LNCaP clone FGC (cell line): Measurements from ENCODE around the gene TAGAP.
"Not testable (repeated sequence)": the region's sequence is repeated elsewhere in the genome, so short reads cannot be mapped to it uniquely, and the experiment has no call there.

Source experiments
- DNase-seq: peaks from one replicate; pipeline ENCODE4 v3.0.0-alpha.2; 2011; ENCODE audit warnings: low read depth
- H3K4me3 ChIP-seq: 2 replicates; pipeline ENCODE4 v1.5.1; 2011; ENCODE audit warnings: mild to moderate bottlenecking, low read depth, low read length, control low read depth
- TF ChIP-seq, protein P1 (sequence below): IDR thresholded peaks from 2 replicates; pipeline ENCODE4 v1.5.1; 2012; ENCODE audit warnings: mild to moderate bottlenecking; ENCODE audit not compliant: control insufficient read depth, insufficient read depth; ENCODE audit errors: extremely low read depth

Gene TAGAP

DNA sequence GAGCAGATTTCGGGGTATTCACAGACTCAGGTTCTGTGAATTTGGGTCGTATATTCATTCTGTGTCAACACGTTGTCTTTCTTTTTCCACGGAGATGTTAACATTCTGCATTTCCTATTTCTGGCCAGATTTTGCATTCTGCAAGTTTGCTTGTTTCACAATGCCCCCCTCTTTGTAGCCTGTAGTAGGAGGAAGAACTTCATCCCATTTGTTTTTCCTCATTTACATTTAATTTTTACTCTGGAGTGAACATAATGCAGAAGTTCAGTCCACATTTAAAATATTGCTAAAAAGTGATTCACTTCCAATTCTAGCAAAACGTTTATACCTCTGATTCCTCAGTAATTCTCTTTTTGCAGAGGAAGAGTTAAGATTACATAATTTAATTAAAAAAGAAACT is 12.9 kb downstream of the TAGAP start:
- TF ChIP-seq, protein P1, sequence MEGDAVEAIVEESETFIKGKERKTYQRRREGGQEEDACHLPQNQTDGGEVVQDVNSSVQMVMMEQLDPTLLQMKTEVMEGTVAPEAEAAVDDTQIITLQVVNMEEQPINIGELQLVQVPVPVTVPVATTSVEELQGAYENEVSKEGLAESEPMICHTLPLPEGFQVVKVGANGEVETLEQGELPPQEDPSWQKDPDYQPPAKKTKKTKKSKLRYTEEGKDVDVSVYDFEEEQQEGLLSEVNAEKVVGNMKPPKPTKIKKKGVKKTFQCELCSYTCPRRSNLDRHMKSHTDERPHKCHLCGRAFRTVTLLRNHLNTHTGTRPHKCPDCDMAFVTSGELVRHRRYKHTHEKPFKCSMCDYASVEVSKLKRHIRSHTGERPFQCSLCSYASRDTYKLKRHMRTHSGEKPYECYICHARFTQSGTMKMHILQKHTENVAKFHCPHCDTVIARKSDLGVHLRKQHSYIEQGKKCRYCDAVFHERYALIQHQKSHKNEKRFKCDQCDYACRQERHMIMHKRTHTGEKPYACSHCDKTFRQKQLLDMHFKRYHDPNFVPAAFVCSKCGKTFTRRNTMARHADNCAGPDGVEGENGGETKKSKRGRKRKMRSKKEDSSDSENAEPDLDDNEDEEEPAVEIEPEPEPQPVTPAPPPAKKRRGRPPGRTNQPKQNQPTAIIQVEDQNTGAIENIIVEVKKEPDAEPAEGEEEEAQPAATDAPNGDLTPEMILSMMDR: no peak
- H3K4me3 ChIP-seq: no peak overlapping the region
- DNase-seq: no peak

DNA sequence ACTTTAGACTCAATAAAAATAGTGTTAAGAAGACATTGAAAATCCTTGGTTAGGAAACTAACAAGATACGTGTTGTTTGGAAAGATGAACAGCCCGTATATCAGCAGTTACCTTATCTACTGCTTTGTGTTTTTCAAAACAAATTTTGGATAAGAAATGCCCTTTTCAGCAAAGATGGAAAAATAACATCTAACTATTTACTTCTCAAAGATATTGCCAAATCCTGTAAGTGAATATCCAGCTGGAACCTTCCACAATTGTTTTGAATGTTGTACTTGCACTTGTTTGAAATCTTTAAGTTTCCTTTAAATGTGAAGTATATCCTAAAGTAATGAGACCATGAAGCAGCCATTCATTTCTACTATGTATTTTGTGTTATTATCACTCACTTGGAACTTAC is 14.6 kb downstream of the TAGAP start:
- TF ChIP-seq, protein P1: no peak
- H3K4me3 ChIP-seq: no peak overlapping the region
- no peak for DNase-seq

DNA sequence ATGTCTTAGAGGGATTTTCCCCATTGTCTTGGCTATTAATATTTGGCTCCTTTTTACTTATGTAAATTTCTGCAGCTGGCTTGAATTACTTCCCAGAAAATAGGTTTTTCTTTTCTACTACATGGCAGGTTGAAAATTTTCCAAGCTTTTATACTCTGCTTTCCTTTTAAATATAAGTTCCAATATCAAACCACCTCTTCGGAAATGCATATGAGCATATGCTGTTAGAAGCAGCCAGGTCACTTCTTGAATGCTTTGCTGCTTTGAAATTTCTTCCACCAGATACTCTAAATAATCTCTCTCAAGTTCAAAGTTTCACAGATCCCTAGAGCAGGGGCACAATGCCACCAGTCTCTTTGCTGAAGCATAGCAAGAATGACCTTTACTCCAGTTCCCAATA is 19.6 kb downstream of the TAGAP start:
- not testable (repeated sequence) for H3K4me3 ChIP-seq

DNA sequence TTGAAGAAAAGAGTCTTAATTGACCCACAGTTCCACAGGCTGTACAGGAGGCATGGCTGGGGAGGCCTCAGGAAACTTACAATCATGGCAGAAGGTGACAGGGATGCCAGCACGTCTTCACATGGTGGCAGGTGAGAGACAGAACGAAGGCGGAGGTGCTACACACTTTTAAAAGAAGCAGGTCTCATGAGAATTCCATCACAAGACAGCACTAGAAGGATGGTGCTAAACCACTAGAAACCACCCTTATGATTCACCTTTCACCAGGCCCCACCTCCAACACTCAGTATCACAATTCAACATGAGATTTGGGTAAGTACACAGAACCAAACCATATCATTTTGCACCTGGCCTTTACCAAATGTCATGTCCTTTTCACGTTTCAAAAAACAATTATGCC is 20.9 kb downstream of the TAGAP start:
- DNase-seq: no peak
- TF ChIP-seq, protein P1: no peak
- H3K4me3 ChIP-seq: no peak overlapping the region

More for the DNA sequence above, 19.6 kb downstream of the TAGAP start:
- DNase-seq: not testable (repeated sequence)

DNA sequence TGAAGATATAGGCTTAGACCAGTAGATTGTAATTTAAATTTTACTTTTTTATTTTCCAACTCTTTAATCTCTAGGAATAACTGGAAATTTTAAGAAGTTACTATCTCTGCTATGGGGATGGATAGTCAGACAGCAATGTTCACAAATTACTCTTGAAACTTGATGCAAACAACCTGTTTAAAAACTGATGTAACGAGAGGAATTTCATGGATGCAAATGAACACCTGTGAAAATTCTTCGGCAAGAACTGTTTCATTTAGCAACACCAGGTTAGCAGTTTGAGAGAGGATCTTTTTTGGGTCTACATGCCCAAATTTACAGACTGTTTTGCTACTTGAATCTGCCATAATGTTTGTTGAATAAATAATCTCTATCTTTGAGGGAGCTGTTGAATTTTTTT is 24.8 kb downstream of the TAGAP start:
- TF ChIP-seq, protein P1: no peak
- no peak overlapping the region for H3K4me3 ChIP-seq
- no peak for DNase-seq

DNA sequence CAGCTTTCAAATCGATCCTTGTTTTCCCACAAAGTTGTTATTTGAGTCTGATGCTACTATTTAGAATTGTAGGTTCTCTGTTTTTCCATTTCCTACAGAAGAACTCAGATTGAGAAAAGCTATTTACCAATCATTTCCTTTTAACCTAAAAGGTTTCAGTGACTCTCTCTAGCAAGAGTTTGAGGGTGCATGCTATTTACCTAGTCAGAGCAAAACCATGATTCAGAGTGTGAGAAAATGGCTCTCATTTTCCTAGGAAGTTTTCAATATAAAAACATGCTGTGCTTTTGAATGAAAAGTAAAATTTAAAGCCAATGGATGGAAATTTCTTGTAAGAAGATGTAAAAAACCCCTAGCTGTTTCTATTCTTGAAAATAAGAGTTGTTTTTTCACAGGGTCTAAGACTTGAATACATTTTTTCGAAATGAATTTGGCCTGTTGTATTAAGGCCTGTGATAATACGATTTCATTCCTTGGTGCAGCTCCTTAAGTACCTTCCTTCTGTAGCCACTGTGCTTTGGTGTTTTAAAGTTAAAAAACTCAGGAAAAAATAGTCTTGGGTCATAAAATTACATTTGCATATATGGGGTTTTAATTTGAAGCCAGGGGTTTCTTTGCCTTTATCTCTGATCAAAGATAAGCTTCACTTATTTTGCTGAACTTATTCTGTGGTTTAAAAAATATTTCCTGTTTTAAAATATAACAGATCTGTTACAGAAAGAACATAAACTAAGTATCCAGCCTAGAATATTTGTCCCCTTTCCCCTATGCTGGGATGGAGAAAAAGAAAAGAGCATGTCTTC is 26.8 kb downstream of the TAGAP start:
- no peak for DNase-seq
- TF ChIP-seq, protein P1: no peak
- no peak overlapping the region for H3K4me3 ChIP-seq

DNA sequence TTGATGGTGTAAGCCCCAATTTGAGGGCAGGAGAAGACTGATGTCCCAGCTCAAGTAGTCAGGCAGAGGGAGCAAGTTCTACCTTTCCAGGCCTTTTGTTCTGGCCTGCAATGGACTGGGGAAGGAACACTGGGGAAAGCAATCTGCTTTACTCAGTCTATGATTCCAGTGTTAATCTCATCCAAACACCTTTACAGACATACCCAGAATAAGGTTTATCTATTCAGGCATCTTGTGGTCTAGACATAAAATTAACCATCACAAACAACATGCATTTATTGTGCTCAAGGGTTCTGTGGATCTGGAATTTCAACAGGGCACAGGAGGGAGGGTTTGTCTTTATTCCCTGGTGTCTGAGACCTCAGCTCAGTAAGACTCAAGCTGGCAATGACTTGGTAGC is 30.4 kb downstream of the TAGAP start:
- TF ChIP-seq, protein P1: no peak
- H3K4me3 ChIP-seq: no peak overlapping the region
- no peak for DNase-seq
